Activated naive CD8-positive, alpha-beta T cell (primary cell): ENCODE results near the gene LMF1.

Experiments
- H3K27ac Mint-ChIP-seq: one replicate; pipeline ENCODE4 v1.8.0; 2021; ENCODE audit warnings: mixed read lengths
- H3K27me3 Mint-ChIP-seq: one replicate; pipeline ENCODE4 v1.8.0; 2021; ENCODE audit warnings: mixed read lengths
- H3K36me3 Mint-ChIP-seq: one replicate; pipeline ENCODE4 v1.8.0; 2021; ENCODE audit warnings: mixed read lengths
- H3K4me1 Mint-ChIP-seq: one replicate; pipeline ENCODE4 v1.8.0; 2021; ENCODE audit warnings: low read depth, mixed read lengths
- H3K4me3 Mint-ChIP-seq: one replicate; pipeline ENCODE4 v1.8.0; 2021; ENCODE audit warnings: mild to moderate bottlenecking, mixed read lengths
- H3K9me3 Mint-ChIP-seq: one replicate; pipeline ENCODE4 v1.8.0; 2021; ENCODE audit warnings: low read depth, mixed read lengths

The LMF1 gene

GRCh38 chr16:918068-918467 lies 52.7 kb downstream of the LMF1 start:
- H3K27ac Mint-ChIP-seq = no peak overlapping the region
- H3K27me3 Mint-ChIP-seq = no peaks in the 10 kb centered on the region
- no peaks in the 10 kb centered on the region for H3K9me3 Mint-ChIP-seq
- no peaks in the 10 kb centered on the region for H3K36me3 Mint-ChIP-seq
- H3K4me1 Mint-ChIP-seq = no peaks in the 10 kb centered on the region
- no peak overlapping the region for H3K4me3 Mint-ChIP-seq

GRCh38 chr16:917591-918061 lies 53.2 kb downstream of the LMF1 start:
- Mint-ChIP-seq H3K27me3 (no peaks in the 10 kb centered on the region), H3K4me1 (no peaks in the 10 kb centered on the region), H3K9me3 (no peaks in the 10 kb centered on the region), H3K4me3 (no peak overlapping the region), H3K36me3 (no peaks in the 10 kb centered on the region), H3K27ac (no peak overlapping the region)

DNA sequence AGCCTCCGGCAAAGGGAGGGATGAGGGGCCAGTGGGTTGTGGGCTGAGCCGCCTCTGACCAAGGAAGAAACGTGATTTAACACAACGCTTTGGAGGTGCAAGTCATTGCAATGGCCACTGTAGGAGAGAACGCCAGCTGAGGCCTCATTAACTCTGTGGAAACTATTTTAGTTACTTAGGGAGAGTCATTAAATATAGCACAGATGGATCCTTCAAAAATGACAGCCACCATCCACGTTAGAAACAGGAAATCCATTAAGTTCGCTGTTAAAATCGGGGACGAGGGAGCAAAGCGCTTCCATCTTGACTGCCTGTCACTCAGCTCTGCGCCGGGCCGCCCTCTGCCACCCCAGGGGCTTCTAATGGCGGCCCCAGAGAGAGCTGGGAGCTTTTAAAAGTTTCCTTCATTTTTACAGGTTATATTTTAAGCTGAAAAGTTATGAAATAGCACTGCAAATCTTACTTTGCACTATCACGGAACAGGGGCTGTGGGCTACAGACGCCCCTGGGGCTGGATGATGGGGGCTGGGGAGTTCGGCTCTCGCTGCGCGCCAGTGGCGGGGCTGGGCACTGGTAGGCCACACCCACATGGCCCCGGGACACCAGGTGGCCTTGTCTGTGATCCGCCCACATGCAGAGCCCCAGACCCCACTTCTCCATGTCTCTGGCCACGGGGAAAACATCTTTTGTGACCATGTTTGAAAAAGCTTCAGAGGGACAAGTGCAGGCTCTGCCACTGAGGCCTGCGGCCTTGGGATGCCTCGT lies 54.6 kb downstream of the LMF1 start:
- H3K27ac Mint-ChIP-seq = no peak overlapping the region
- no peaks in the 10 kb centered on the region for H3K4me1 Mint-ChIP-seq

GRCh38 chr16:915546-915945 lies 55.2 kb downstream of the LMF1 start:
- Mint-ChIP-seq H3K4me3 (no peak overlapping the region), H3K9me3 (no peaks in the 10 kb centered on the region), H3K4me1 (no peaks in the 10 kb centered on the region), H3K36me3 (no peaks in the 10 kb centered on the region), H3K27ac (no peak overlapping the region), H3K27me3 (no peaks in the 10 kb centered on the region)

More for the DNA sequence above, 54.6 kb downstream of the LMF1 start:
- Mint-ChIP-seq H3K27me3 (no peaks in the 10 kb centered on the region), H3K4me3 (no peak overlapping the region), H3K36me3 (no peaks in the 10 kb centered on the region), H3K9me3 (no peaks in the 10 kb centered on the region)

- Mint-ChIP-seq H3K9me3 (no peaks in the 10 kb centered on the region), H3K4me3 (no peak overlapping the region), H3K4me1 (no peaks in the 10 kb centered on the region), H3K27me3 (no peaks in the 10 kb centered on the region), H3K36me3 (peaks cover 2% of the 10 kb centered on the region), H3K27ac (no peak overlapping the region)
These were observed 56.3 kb downstream of the LMF1 start for GRCh38 chr16:914440-914839.

DNA sequence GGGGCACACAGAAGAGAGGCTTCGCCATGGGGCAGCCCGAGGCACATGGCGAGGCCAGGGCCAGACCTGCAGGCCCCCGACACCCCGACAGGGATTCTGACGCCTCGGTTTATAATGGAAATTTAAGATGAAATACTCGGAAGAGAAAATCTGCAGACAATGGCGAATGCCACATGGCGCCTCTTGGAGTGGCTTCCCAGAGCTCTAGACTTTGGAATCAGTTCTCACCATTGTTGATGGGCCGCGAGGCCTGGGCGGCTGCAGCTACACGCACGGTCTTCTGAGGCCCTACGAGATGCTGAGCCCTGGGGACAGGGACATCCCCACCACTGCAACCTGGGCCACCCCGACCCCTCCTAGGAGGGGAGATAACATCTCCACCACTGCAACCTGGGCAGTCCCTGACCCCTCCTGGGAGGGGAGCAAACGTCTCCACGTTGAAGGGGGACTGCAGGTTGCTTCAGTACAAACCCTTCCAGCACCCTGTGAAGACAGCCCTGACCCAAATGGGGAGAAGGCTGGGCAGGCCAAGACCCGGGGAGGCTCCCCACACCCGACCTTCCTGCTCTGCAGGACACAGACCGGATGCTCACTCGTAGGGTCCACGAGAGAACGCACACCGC lies 56.9 kb downstream of the LMF1 start:
- no peaks in the 10 kb centered on the region for H3K27me3 Mint-ChIP-seq
- H3K36me3 Mint-ChIP-seq = peaks cover 4% of the 10 kb centered on the region
- H3K27ac Mint-ChIP-seq = no peak overlapping the region
- no peaks in the 10 kb centered on the region for H3K4me1 Mint-ChIP-seq
- H3K9me3 Mint-ChIP-seq = no peaks in the 10 kb centered on the region
- H3K4me3 Mint-ChIP-seq = no peak overlapping the region

DNA sequence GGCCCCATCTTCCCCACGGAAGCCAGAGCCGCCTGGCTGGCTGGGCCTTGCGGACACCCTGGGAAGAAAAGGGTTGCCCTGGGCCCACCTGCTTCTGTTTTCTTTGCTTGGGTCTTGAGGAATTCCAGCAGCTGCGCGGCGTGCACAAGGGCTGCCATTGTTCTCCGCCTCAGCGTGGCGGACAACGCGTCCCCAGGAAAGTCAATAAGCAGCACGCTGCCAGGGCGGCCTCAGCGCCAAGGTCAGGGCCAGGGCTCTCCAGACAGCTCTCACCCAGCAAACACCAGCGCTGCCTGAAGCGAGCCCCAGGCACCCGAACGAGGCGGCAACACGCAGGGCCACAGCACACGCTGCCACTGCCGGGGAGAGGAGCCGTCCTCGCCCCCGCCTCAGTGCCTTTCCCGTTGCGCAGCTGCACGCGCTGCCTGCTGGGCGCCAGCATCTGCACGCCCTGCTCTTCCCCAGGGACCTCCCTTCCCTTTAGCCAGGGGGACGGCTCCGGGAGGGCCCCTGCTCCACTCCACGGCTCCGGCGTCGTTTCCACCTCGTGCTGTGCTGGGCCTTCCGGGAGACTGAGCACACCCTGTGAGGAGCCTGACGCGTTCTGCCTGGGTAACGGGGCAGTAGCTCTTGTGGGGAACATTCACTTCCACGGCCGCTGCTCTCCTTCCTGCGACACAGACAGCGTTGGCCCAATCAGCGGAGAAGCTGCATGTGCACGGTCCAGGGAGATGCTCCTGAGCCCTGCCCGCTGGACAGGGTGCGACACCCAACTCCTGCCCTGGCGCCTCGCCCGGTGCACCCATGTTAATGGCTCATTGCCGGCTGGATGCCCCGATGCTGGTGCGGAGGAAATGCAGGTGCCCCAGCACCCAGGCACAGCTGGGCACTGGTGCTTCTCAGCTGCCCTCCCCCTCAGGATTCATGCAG lies 57.8 kb downstream of the LMF1 start:
- Mint-ChIP-seq H3K27ac (no peak overlapping the region), H3K36me3 (peaks cover 4% of the 10 kb centered on the region), H3K4me1 (no peaks in the 10 kb centered on the region), H3K4me3 (no peak overlapping the region), H3K9me3 (no peaks in the 10 kb centered on the region), H3K27me3 (no peaks in the 10 kb centered on the region)

GRCh38 chr16:912322-912683 lies 58.5 kb downstream of the LMF1 start:
- Mint-ChIP-seq H3K4me1 (no peaks in the 10 kb centered on the region), H3K9me3 (no peaks in the 10 kb centered on the region), H3K27ac (no peak overlapping the region), H3K27me3 (no peaks in the 10 kb centered on the region), H3K36me3 (peaks cover 4% of the 10 kb centered on the region), H3K4me3 (no peak overlapping the region)

GRCh38 chr16:911604-912321 lies 59.0 kb downstream of the LMF1 start:
- Mint-ChIP-seq H3K4me3 (no peak overlapping the region), H3K9me3 (no peaks in the 10 kb centered on the region), H3K4me1 (no peaks in the 10 kb centered on the region), H3K27me3 (no peaks in the 10 kb centered on the region), H3K36me3 (peaks cover 4% of the 10 kb centered on the region), H3K27ac (no peak overlapping the region)

DNA sequence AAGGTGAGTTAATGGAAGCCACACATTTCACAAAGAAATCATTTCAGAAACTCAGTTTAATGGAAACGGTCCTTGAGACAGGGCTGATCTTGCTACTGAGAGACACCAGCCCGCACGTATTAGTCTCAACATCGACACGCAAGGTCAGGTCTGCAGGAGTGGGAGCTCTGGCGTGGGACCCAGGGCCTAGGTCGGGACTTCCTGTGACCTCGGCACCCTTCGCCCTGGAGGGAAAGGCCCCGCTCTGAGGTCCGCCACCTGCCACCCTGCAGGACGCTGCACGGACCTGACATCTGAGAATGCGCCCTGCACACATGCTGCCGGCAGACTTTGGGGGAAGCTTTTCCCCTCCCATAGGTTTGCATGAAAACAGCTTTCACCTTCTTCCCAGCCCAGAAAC lies 59.7 kb downstream of the LMF1 start:
- Mint-ChIP-seq H3K4me3 (no peak overlapping the region), H3K27ac (no peak overlapping the region), H3K9me3 (no peaks in the 10 kb centered on the region), H3K36me3 (peaks cover 6% of the 10 kb centered on the region), H3K27me3 (no peaks in the 10 kb centered on the region), H3K4me1 (no peaks in the 10 kb centered on the region)

DNA sequence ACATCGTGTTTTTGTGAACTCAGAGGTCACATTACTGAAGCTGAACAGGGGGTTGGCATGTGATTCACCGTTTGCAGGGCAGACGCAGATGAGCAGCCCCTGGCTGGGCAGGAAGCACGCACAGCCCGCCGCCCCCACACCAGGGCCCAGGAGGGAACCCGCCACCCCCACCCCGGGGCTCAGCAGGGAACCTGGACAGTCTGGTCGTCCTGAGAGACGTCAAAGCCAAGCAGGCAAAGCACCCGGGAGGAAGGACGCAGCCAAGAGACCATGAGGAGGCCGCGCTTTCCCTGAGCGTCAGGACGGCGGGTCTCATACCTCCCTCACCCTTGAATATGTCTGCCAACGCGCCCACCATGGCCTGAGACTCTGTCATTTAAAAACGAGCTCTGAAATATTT lies 60.6 kb downstream of the LMF1 start:
- no peak overlapping the region for H3K4me3 Mint-ChIP-seq
- no peaks in the 10 kb centered on the region for H3K9me3 Mint-ChIP-seq

DNA sequence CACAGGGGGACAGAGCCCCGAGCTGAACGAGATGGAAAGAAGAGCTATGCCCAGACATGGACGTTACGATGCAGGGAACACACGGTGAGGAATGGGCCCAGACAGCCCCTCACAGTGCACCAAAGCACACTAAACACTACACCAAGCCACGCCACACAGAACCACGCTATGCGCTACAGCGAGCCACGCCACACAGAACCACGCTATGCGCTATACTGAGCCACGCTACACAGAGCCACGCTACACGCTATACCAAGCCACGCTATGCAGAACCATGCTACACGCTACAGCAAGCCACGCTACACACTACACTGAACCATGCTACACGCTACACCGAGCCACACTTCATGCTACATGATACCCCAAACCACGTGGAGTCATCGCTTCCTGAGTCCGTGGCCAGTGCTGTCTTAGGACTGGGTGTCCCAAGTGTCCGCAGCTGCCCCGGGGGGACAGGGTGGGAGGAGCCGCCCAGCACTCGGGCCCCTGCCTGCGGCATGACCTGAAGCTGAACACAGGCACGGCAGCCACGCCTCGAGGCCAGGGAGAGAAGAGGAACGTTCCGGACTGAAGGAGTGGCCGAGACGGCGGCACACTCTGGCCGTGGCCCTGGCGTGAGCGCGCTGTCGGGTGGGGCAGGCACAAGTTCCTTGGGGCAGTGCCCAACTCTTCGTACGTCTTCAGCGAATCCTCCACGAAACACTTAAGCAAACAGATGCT lies 61.3 kb downstream of the LMF1 start:
- Mint-ChIP-seq H3K27ac (no peak overlapping the region), H3K36me3 (peaks cover 6% of the 10 kb centered on the region), H3K27me3 (no peaks in the 10 kb centered on the region), H3K9me3 (no peaks in the 10 kb centered on the region), H3K4me3 (no peak overlapping the region), H3K4me1 (no peaks in the 10 kb centered on the region)

More for the DNA sequence above, 60.6 kb downstream of the LMF1 start:
- Mint-ChIP-seq H3K27ac (no peak overlapping the region), H3K4me1 (no peaks in the 10 kb centered on the region), H3K27me3 (no peaks in the 10 kb centered on the region), H3K36me3 (peaks cover 6% of the 10 kb centered on the region)

DNA sequence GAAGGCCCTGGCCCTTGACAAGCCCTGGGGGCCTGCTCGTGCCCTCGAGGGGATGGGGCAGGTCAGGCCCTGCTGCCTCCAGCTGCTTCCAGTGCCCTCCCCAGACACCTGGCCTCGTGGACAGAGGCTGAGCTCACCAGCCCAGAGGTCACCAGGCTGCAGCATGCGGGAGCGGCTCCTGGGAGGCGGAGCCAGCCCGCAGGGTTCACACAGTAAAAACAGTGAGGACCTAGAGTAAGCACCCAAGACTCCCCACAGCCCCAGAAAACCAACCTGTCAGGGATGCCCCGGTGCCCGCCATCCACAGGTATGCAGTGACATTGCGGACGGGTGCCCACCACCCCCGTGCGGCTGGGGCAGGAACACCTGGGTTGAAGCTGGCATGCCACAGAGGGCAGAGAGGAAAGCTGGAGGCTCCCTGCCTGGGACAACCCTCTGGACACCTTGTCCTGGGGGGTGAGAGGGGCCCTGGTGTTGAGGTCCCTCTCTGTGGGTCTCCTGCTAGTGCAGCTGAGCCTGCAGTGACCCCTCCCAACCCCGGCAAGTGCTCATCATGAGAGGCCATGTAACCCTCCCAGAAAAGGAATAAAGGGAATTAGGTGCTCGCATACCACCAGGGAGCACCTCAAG lies 62.1 kb downstream of the LMF1 start:
- H3K9me3 Mint-ChIP-seq = no peaks in the 10 kb centered on the region
- H3K36me3 Mint-ChIP-seq = peaks cover 6% of the 10 kb centered on the region
- no peaks in the 10 kb centered on the region for H3K27me3 Mint-ChIP-seq
- H3K27ac Mint-ChIP-seq = no peak overlapping the region
- no peaks in the 10 kb centered on the region for H3K4me1 Mint-ChIP-seq
- no peak overlapping the region for H3K4me3 Mint-ChIP-seq

- Mint-ChIP-seq H3K4me3 (no peak overlapping the region), H3K27me3 (no peaks in the 10 kb centered on the region), H3K9me3 (no peaks in the 10 kb centered on the region), H3K4me1 (no peaks in the 10 kb centered on the region), H3K27ac (no peak overlapping the region), H3K36me3 (peaks cover 6% of the 10 kb centered on the region)
These were observed 62.9 kb downstream of the LMF1 start for GRCh38 chr16:907842-908241.
